GM18870 (cell line): Measurements from ENCODE around the gene STRADB.
"Not testable (repeated sequence)": the region's sequence is repeated elsewhere in the genome, so short reads cannot be mapped to it uniquely, and the experiment has no call there.

Experiments
- ATAC-seq: cut with Tn5 transposase; IDR thresholded peaks from one replicate; pipeline ENCODE4 v1.9.1; 2021; ENCODE audit warnings: moderate library complexity; ENCODE audit not compliant: unreplicated experiment

The STRADB gene, protein sequence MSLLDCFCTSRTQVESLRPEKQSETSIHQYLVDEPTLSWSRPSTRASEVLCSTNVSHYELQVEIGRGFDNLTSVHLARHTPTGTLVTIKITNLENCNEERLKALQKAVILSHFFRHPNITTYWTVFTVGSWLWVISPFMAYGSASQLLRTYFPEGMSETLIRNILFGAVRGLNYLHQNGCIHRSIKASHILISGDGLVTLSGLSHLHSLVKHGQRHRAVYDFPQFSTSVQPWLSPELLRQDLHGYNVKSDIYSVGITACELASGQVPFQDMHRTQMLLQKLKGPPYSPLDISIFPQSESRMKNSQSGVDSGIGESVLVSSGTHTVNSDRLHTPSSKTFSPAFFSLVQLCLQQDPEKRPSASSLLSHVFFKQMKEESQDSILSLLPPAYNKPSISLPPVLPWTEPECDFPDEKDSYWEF

DNA sequence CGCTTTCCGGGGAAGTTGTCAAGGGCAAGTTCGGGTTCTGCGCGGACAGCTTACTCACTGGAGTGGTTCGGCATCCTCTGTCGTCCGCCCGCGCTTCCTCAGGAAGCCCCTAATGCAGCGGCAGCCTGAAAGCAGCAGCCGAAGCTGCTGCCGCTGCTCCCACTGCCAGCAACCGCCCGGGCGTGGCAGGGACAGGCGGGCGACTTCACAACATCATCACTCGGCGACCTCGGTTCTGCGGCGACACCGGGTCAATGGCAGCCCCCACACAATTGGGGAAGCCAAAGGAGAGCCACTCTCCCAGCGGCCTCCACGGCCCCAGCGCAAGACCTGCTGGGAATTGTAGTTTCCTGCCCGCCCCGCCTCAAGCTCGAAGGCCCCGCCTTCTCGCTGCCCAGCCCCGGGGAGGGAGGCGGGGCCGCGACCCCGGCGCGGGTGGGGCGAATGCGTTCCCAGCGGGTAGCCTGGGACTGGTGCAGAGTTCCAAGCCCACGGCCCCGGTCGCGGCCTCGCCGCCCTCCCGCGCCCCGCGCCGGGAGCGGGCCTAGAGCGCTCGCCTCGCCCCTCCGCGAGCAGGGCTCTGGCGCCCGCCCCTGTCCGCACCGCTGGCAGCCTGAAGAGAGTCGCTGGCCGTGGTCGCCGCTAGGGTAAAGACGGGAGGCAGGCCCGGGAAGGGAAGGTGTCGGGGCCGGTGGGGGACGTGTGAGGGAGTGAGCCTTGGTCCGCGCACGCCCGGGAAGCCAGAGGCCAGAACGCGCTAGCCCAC, at the start of gene STRADB, which contains the start of gene TRAK2:
STRADB (plus strand) TSS at position 449 of the 766 bp plus-strand sequence. CDS start 3,101 bp downstream, outside the sequence.
TRAK2 (minus strand) TSS at position 167 of the 766 bp plus-strand sequence. CDS start 30,951 bp downstream, outside the sequence.
- peak; percentile 88 for ATAC-seq

- no peak for ATAC-seq
Measured at GRCh38 chr2:201401815-201402214, 49.7 kb upstream of the STRADB start.

- no peak for ATAC-seq
Measured at GRCh38 chr2:201402651-201403562, 48.6 kb upstream of the STRADB start.

DNA sequence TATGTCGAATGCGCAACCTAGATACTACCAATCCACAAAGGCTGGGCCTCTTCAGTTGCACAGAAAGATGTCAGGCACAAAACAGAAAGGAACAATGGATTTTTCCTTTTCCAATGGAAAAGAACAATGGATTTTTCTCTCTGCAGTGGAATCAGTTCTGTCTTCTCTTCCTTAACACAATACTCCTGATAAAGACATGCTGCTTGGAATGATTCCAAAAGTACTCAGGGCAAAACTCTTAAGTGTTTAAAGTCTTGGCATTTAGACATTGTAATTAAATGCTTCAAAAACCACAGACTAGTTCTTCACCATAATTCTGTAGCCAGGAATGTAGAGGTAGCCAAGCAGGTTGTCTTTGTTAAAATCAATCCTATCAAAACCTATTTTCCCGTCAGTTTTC, 47.7 kb upstream of the STRADB start:
- no peak for ATAC-seq

DNA sequence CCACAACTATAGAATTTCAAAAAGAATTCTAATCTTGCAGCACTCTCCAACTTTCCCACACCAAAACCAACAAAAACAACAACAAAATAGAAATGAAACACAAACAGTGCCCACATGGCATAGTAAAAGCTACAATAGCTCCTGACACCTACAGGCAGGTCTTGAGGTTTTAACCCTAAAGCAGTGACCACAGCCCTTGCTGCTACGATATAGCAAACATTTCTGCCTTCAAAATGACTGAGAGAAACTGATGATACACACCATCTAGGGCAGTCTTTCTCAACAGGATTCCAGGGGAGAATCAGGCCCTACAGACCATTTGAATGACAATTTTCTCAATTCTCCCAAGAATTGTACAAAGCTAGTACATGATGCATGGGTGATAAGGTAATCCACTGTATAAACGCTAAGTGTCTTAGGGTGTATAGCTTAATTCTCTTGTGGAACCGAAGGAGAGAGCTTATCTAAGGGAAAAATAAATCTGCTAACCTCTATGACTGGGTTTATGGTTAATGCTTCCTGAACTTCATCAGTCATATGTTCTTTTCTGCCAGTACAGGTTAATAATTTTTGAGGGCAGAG, 46.8 kb upstream of the STRADB start:
- ATAC-seq: no peak

DNA sequence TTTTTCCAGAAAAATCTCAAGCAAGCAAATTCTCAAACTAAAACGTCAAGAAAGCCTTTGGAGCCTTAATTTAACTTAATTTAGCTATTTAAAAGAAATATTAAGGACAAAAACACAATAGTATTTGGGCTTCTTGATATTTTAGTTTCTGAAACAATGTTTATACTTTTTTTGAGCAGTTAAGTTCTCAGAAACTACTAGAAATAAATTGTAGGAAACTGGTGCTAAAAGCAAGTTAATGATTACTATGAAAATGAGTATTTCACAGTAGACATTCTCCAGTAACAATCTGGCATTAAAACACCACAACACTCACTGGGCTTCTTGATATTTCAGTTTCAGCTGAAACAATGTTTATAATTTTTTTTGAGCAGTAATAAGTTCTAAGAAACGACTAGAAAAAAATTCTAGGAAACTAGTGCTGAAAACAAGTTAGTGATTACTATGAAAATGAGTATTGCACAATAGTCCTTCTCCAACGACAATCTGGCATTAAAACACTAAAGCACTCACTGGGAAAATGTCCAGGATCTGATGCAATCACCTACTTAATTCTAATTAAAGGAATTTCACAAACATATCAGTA, 45.4 kb upstream of the STRADB start:
- no peak for ATAC-seq

- no peak for ATAC-seq
Measured at GRCh38 chr2:201407265-201407664, 44.3 kb upstream of the STRADB start.

DNA sequence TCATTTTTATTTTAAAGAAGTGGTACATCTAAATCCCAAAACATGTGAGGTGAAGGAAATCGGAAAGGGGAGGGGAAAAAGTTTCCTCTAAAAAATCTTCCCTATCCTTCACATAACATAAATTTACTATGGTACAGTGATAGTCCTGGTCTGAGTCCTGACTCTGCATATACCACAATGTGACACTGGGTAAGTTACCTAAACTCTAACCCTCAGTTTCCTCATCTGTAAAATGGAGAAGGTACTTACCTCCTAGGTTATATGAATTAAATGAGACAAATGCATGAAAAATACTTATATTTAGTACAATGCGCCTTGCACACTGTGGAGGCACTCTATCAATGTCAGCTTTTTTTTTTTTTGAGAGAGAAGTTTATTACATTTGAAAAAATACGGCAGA, 42.6 kb upstream of the STRADB start:
- ATAC-seq: no peak

- ATAC-seq: no peak
Measured at GRCh38 chr2:201411421-201411820, 40.1 kb upstream of the STRADB start.

GRCh38 chr2:201413143-201413542, 38.4 kb upstream of the STRADB start:
- ATAC-seq: no peak

DNA sequence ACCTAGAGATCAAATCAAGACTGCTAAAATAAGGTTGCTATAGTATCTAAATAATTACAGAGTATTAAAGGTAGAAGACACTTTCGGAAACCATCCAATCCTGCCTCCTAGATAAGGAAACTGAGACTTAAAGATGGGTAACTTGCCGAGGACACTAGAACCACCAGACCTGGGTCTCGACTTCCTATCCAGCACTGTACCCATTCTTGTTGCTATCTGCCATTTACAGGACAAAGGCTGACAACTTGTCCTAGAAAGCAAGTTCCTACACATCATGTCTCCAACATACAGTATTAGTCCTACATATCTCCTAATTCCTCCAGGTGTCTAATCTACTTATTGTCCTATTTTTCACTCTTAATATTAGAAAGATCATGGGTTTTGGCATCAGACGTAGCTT, 38.0 kb upstream of the STRADB start:
- no peak for ATAC-seq

- no peak for ATAC-seq
Measured at GRCh38 chr2:201414099-201415023, 37.2 kb upstream of the STRADB start.

- ATAC-seq: no peak
Measured at GRCh38 chr2:201415149-201415548, 36.4 kb upstream of the STRADB start.

- no peak for ATAC-seq
Measured at GRCh38 chr2:201419057-201419635, 32.4 kb upstream of the STRADB start.

GRCh38 chr2:201419986-201420385, 31.6 kb upstream of the STRADB start:
- no peak for ATAC-seq

- no peak for ATAC-seq
Measured at GRCh38 chr2:201420442-201421113, 31.0 kb upstream of the STRADB start.

GRCh38 chr2:201425952-201426351, 25.6 kb upstream of the STRADB start:
- no peak for ATAC-seq

- not testable (repeated sequence) for ATAC-seq
Measured at GRCh38 chr2:201428366-201428765, 23.2 kb upstream of the STRADB start.
